ENCODE results near the gene NAGPA. TPM values are rescaled to one million over a fixed set of nuclear protein-coding genes. Genes with fewer than 3 reads are reported as not detected.
"Not testable (repeated sequence)": the region's sequence is repeated elsewhere in the genome, so short reads cannot be mapped to it uniquely, and the experiment has no call there.

Gene NAGPA
- total RNA-seq, 1 experiment from 2014 or later: 12.5 TPM

DNA sequence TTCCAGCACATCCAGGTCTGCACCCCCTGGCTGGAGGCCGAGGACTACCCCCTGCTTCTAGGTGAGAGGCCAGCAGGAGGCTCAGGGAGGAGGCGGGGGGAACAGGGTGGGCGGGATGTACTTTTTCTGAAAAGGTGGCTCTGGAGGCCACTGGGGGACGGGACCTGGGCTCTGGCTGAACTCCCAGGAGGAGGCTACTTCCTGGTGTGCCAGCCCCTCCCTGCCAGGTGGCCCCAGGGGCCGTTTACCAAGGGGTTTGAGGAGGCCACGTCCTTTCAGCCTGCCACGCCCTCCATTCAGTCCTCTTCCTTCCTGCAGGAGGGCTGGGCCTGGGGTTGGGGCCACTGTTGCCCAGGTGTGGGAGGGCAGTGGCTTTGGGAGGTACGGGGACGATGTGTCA, 47.3 kb upstream of the NAGPA start:
- H3K4me1 Mint-ChIP-seq; H3K27ac Mint-ChIP-seq; DNase-seq (ENCODE audit: low spot score); POLR2A ChIA-PET; H3K9me3 Mint-ChIP-seq; H3K4me3 Mint-ChIP-seq; CTCF ChIA-PET; H3K27me3 Mint-ChIP-seq (ENCODE audit: low read depth); ATAC-seq: not testable (repeated sequence)
- H3K36me3 Mint-ChIP-seq: peaks cover 30% of the 10 kb centered on the region

DNA sequence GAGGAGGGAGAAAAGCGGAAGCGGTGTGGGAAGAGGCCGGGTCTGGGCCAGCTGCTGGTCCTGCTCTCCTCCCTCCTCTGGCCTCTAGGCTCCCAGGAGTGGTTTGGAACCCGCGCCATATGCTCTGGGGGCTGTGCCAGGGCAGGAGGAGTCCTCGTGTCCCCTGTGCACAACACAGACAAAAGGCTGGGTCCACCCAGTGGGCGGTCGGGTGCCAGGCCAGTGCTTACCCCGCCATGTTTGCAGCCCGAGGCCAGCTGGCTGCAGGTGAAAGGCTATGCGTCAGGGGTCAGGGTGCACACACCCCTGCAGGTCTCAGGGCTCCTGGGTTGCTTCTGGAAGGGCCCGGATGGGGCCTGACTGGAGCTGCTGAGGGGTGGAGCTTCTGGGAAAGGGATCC, 46.7 kb upstream of the NAGPA start:
- H3K4me1 Mint-ChIP-seq; POLR2A ChIA-PET; H3K9me3 Mint-ChIP-seq; H3K27ac Mint-ChIP-seq; DNase-seq (ENCODE audit: low spot score); H3K4me3 Mint-ChIP-seq; H3K27me3 Mint-ChIP-seq (ENCODE audit: low read depth); CTCF ChIA-PET; ATAC-seq: not testable (repeated sequence)
- peaks cover 34% of the 10 kb centered on the region for H3K36me3 Mint-ChIP-seq

GRCh38 chr16:5078626-5079025, 44.9 kb upstream of the NAGPA start:
- H3K9me3 Mint-ChIP-seq: no peaks in the 10 kb centered on the region
- H3K4me3 Mint-ChIP-seq: no peak overlapping the region
- H3K27me3 Mint-ChIP-seq (ENCODE audit: low read depth): no peaks in the 10 kb centered on the region
- H3K4me1 Mint-ChIP-seq: no peaks in the 10 kb centered on the region
- ChIA-PET CTCF (no interaction called here), POLR2A (no interaction called here)
- TF ChIP-seq MAX (CRISPR knock-in tag; IDR thresholded peaks at IDR 0.05) (no peak), ATF1 (CRISPR knock-in tag; IDR thresholded peaks at IDR 0.05) (no peak), ETV6 (CRISPR knock-in tag; IDR thresholded peaks at IDR 0.05) (no peak), RELA (CRISPR knock-in tag; IDR thresholded peaks at IDR 0.05; ENCODE audit: borderline replicate concordance) (no peak), TCF7 (CRISPR knock-in tag; IDR thresholded peaks at IDR 0.05; ENCODE audit: low read depth) (no peak), ZNF396 (CRISPR knock-in tag; IDR thresholded peaks at IDR 0.05; ENCODE audit: borderline replicate concordance) (no peak), MYBL2 (CRISPR knock-in tag; IDR thresholded peaks at IDR 0.05) (no peak), FOXP1 (CRISPR knock-in tag; IDR thresholded peaks at IDR 0.05; ENCODE audit: borderline replicate concordance) (no peak), JAZF1 (CRISPR knock-in tag; IDR thresholded peaks at IDR 0.05) (no peak), NFATC4 (CRISPR knock-in tag; IDR thresholded peaks at IDR 0.05) (no peak), ZNF281 (CRISPR knock-in tag; IDR thresholded peaks at IDR 0.05) (no peak), NR2C2 (CRISPR knock-in tag; IDR thresholded peaks at IDR 0.05) (no peak), ZNF425 (CRISPR knock-in tag; conservative IDR thresholded peaks at IDR 0.05) (no peak), GABPB1 (CRISPR knock-in tag; IDR thresholded peaks at IDR 0.05) (no peak), CDX4 (CRISPR knock-in tag; IDR thresholded peaks at IDR 0.05; ENCODE audit: borderline replicate concordance) (no peak), GTF2I (CRISPR knock-in tag; conservative IDR thresholded peaks at IDR 0.05) (no peak)
- TF ChIP-seq, protein P1, sequence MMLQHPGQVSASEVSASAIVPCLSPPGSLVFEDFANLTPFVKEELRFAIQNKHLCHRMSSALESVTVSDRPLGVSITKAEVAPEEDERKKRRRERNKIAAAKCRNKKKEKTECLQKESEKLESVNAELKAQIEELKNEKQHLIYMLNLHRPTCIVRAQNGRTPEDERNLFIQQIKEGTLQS (CRISPR knock-in tag; conservative IDR thresholded peaks at IDR 0.05): no peak
- TF ChIP-seq, protein P2, sequence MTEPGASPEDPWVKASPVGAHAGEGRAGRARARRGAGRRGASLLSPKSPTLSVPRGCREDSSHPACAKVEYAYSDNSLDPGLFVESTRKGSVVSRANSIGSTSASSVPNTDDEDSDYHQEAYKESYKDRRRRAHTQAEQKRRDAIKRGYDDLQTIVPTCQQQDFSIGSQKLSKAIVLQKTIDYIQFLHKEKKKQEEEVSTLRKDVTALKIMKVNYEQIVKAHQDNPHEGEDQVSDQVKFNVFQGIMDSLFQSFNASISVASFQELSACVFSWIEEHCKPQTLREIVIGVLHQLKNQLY (CRISPR knock-in tag; IDR thresholded peaks at IDR 0.05): no peak
- TF ChIP-seq, protein P3, sequence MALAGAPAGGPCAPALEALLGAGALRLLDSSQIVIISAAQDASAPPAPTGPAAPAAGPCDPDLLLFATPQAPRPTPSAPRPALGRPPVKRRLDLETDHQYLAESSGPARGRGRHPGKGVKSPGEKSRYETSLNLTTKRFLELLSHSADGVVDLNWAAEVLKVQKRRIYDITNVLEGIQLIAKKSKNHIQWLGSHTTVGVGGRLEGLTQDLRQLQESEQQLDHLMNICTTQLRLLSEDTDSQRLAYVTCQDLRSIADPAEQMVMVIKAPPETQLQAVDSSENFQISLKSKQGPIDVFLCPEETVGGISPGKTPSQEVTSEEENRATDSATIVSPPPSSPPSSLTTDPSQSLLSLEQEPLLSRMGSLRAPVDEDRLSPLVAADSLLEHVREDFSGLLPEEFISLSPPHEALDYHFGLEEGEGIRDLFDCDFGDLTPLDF (CRISPR knock-in tag; IDR thresholded peaks at IDR 0.05): no peak
- ATAC-seq (no peak), DNase-seq (ENCODE audit: low spot score) (no peak)
- peaks cover 36% of the 10 kb centered on the region for H3K36me3 Mint-ChIP-seq
- H3K27ac Mint-ChIP-seq: no peak overlapping the region

Data from WTC11 (cell line).